Endothelial cell of umbilical vein (primary cell): Measurements from ENCODE around the gene NFKB2. TPM values are rescaled to one million over a fixed set of nuclear protein-coding genes. Genes with fewer than 3 reads are reported as not detected.

ENCODE experiments used
- BruUV-seq: library from RNA; stranded (reverse); fragments of 400-500 nt; replicated peaks from 2 replicates; lab custom pipeline; 2021; lab: Mats Ljungman, UMichigan
- CTCF ChIA-PET: fragments of 300-600, 350-600 bp; sonication (Branson Sonifier 250); formaldehyde crosslinking; loops from one replicate; lab custom pipeline; 2021; ENCODE audit warnings: antibody characterized with exemption, inconsistent platforms; lab: Charles Lee
- POLR2A ChIA-PET: fragments of 300-600, 350-600 bp; sonication (Branson Sonifier 250); formaldehyde crosslinking; loops from one replicate; lab custom pipeline; 2021; ENCODE audit warnings: antibody characterized with exemption, inconsistent platforms; lab: Charles Lee
- DNase-seq: peaks from one replicate; pipeline ENCODE4 v3.0.0-alpha.2; 2011; ENCODE audit warnings: low read depth, low spot score
- FAIRE-seq: peaks from 2 replicates; lab custom pipeline; 2011; peaks lifted over from hg19 to GRCh38; lab: Jason Lieb, UNC
- H2AFZ ChIP-seq: 2 replicates; pipeline ENCODE4 v1.6.0; 2012; ENCODE audit warnings: low read depth, low read length, control low read depth, inconsistent platforms
- H3K27ac ChIP-seq: 2 replicates; pipeline ENCODE4 v1.5.1; 2011; ENCODE audit warnings: low read depth, mild to moderate bottlenecking, control low read depth, low read length, moderate library complexity; ENCODE audit not compliant: insufficient read depth
- H3K27me3 ChIP-seq, 2 experiments: 2 replicates each; pipeline versions ENCODE4 v1.6.0 to v1.6.1; 2011; ENCODE audit warnings: low read length in 2 of 2, mixed read lengths in 1 of 2; ENCODE audit not compliant: control insufficient read depth in 2 of 2, insufficient read depth in 2 of 2
- H3K36me3 ChIP-seq, 2 experiments: 2 replicates in 1 of 2; 3 replicates in 1 of 2; pipeline ENCODE4 v1.5.1; 2011; ENCODE audit warnings: low read length in 2 of 2, mild to moderate bottlenecking in 1 of 2, moderate library complexity in 1 of 2; ENCODE audit not compliant: control insufficient read depth in 2 of 2, insufficient read depth in 2 of 2; ENCODE audit errors: extremely low read depth in 1 of 2
- H3K4me1 ChIP-seq: 3 replicates; pipeline ENCODE4 v1.5.1; 2011; ENCODE audit warnings: mild to moderate bottlenecking, low read length; ENCODE audit not compliant: control insufficient read depth, insufficient read depth; ENCODE audit errors: extremely low read depth
- H3K4me2 ChIP-seq: 2 replicates; pipeline ENCODE4 v1.6.1; 2011; ENCODE audit warnings: low read length, control low read depth, mixed read lengths; ENCODE audit not compliant: insufficient read depth
- H3K4me3 ChIP-seq, 3 experiments: fragments of 200-600 bp in 1 of 3; sonication (generic), shearing (Covaris generic) in 1 of 3; replicated peaks in 1 of 3; 2 replicates each; pipeline ENCODE4 v1.5.1; 2011 to 2016; ENCODE audit warnings: control low read depth in 3 of 3, low read length in 3 of 3, mild to moderate bottlenecking in 2 of 3, inconsistent platforms in 1 of 3, low read depth in 1 of 3, moderate library complexity in 1 of 3; ENCODE audit not compliant: insufficient read depth in 1 of 3
- H3K79me2 ChIP-seq: 2 replicates; pipeline ENCODE4 v1.6.0; 2012; ENCODE audit warnings: low read length, inconsistent platforms; ENCODE audit not compliant: control insufficient read depth, insufficient read depth
- H3K9ac ChIP-seq: replicated peaks from 2 replicates; pipeline ENCODE3; 2011; ENCODE audit warnings: low read length, control low read depth; ENCODE audit not compliant: insufficient read depth; ENCODE audit errors: extremely low read depth
- H3K9me1 ChIP-seq: replicated peaks from 3 replicates; pipeline ENCODE4 v1.6.0; 2011; ENCODE audit warnings: mild to moderate bottlenecking, low read length; ENCODE audit not compliant: control insufficient read depth, insufficient read depth; ENCODE audit errors: extremely low read depth
- H3K9me3 ChIP-seq: replicated peaks from 2 replicates; pipeline ENCODE4 v1.5.1; 2012; ENCODE audit warnings: low read length, inconsistent platforms; ENCODE audit not compliant: control insufficient read depth, insufficient read depth
- H4K20me1 ChIP-seq: replicated peaks from 2 replicates; pipeline ENCODE3; 2011; ENCODE audit warnings: mild to moderate bottlenecking, low read length; ENCODE audit not compliant: control insufficient read depth, insufficient read depth; ENCODE audit errors: extremely low read depth
- CTCF ChIP-seq, 2 donors: IDR thresholded peaks; 1 replicate in 1 of 2; 2 replicates in 1 of 2; pipeline ENCODE4 v1.5.1; 2011; ENCODE audit warnings: low read length in 2 of 2, mild to moderate bottlenecking in 2 of 2, moderate library complexity in 2 of 2, control low read depth in 1 of 2, inconsistent platforms in 1 of 2, low read depth in 1 of 2; ENCODE audit not compliant: insufficient read depth in 1 of 2; ENCODE audit errors: extremely low read depth in 1 of 2
- EZH2 ChIP-seq: IDR thresholded peaks from 2 replicates; pipeline ENCODE4 v1.6.1; 2012; ENCODE audit warnings: borderline replicate concordance, low read depth, mild to moderate bottlenecking, moderate library complexity, low read length, inconsistent platforms; ENCODE audit not compliant: severe bottlenecking
- GATA2 ChIP-seq: IDR thresholded peaks from 2 replicates; pipeline ENCODE4 v1.7.0; 2011; ENCODE audit warnings: low read depth, mild to moderate bottlenecking, moderate library complexity, mixed read lengths, low read length; ENCODE audit not compliant: insufficient read length, insufficient read depth
- dilution Hi-C: fragments of 300-500 bp; cut with MboI; formaldehyde crosslinking; loops from one replicate; pipeline ENCODE4 v1.15.0; 2019; ENCODE audit warnings: low sequenced_read_pairs; ENCODE audit not compliant: extremely low pct_ligation_motif_present
- intact Hi-C: fragments of 100-400 bp; cut with micrococcal nuclease; formaldehyde crosslinking; loops from one replicate; pipeline ENCODE4 v1.10.0; 2022
- polyA plus RNA-seq, 4 experiments: library from polyadenylated mRNA; depleted of rRNA in 3 of 4; stranded (reverse) in 3 of 4; unstranded in 1 of 4; fragments of >200 nt; gene quantifications; 2 replicates each; pipeline versions ENCODE4 v1.2.1 to v1.2.3, GENCODE V29; 2011 to 2012; ENCODE audit warnings: missing spikeins in 1 of 4
- total RNA-seq: library from RNA; stranded (reverse); gene quantifications from 2 replicates; pipeline ENCODE4 v1.2.3, GENCODE V29; 2021
- TF ChIP-seq, protein P1 (sequence below): IDR thresholded peaks from 2 replicates; pipeline ENCODE4 v1.6.1; 2011; ENCODE audit not compliant: insufficient read depth, insufficient read length

NFKB2 gene
- total and polyA plus RNA-seq, 2 donors (not counting 3 experiments of a cell fraction or from before 2014, with no cell fraction given): 21.0 to 25.6 TPM

DNA sequence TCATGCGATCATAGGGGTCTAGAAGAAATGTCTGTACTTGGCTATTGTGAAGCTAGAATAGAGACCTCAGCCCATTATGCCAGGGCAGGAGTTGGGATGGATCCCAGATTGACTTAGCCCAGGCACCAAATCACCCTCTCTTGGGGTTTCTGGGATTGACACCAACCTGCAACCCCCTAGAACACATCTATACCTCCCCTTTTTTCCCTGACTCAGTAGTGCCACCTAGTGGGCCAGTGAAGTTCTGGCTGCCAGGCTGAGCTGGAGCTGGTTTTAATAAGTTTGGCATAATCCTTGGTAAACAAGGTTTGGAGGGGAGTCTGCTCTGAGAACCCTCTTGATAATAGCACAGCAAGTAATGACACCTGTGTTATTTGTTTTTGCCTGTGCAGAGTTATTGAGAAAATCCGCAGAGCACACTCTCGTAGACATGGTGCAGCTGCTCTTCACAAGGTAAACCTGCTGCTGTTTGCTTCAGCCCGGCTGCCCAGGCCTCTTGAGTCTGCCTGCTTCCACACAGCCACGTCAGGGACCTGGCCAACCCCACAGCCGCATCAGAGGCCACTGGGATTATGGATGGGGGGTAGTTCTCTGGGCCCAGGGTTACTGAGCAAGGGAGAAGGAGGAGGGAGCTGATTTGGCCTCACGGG, 43.3 kb upstream of the NFKB2 start:
- dilution Hi-C loops: loop anchor here (25.0 kb wide), 1 partner anchor 115 kb away; the partner anchor contains the start of genes ELOVL3, GBF1 and PITX3
- peak; percentile 72 for FAIRE-seq

More for the DNA sequence above, 43.3 kb upstream of the NFKB2 start:
- Histone ChIP-seq H3K27ac (no peak overlapping the region), H3K9ac (no peak overlapping the region), H3K4me1 (no peaks in the 10 kb centered on the region), H3K4me2 (no peak overlapping the region), H3K9me3 (no peaks in the 10 kb centered on the region), H3K79me2 (peaks cover 2% of the 10 kb centered on the region), H4K20me1 (peaks cover 4% of the 10 kb centered on the region), H3K36me3 (peaks cover 10 to 32% of the 10 kb centered on the region in 2 experiments), H2AFZ (no peak overlapping the region), H3K27me3 (no peaks in the 10 kb centered on the region), H3K4me3 (no peak overlapping the region), H3K9me1 (no peaks in the 10 kb centered on the region)
- CTCF ChIA-PET: interaction anchor here (0.6 to 19.8 kb wide), 49 partner anchors 8 to 232 kb away, joined by 3 to 1402 read pairs (median 5); partner anchors contain the start of genes CUEDC2, ELOVL3, GBF1 and NFKB2
- no TSS peak for BruUV-seq
- intact Hi-C loops: loop anchor here (1.0 kb wide), 2 partner anchors 122 to 183 kb away; no protein-coding TSS in a partner anchor
- TF ChIP-seq EZH2 (no peak), GATA2 (no peak), CTCF (IDR thresholded peaks at IDR 0.05; ENCODE audit: extremely low read depth in 1 of 2, insufficient read depth in 1 of 2, low read depth in 1 of 2, low read length in 2 of 2) (peak; percentile 87 to 96)
- TF ChIP-seq, protein P1, sequence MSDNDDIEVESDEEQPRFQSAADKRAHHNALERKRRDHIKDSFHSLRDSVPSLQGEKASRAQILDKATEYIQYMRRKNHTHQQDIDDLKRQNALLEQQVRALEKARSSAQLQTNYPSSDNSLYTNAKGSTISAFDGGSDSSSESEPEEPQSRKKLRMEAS: no peak
- peak; percentile 58 for DNase-seq
- POLR2A ChIA-PET: interaction anchor here (1.0 to 1.3 kb wide), 3 partner anchors 120 to 183 kb away, joined by 3 to 4 read pairs (median 4); no protein-coding TSS in a partner anchor
